Cardiac muscle cell (in vitro differentiated cells and primary cell): ENCODE measurements around the gene AVPR2. TPM values are rescaled to one million over a fixed set of nuclear protein-coding genes. Genes with fewer than 3 reads are reported as not detected.
A peak's percentile ranks its signal among the peaks of the same experiment; 100 is the strongest.

ENCODE experiments used
- DNase-seq, 2 donors: peaks; one replicate each; pipeline versions ENCODE4 v3.0.0 to v3.0.0-alpha.2; 2010 to 2017; ENCODE audit warnings: low read depth in 1 of 2, low spot score in 1 of 2
- H3K27ac ChIP-seq: fragments of 200-600 bp; sonication (generic); 2 replicates; pipeline ENCODE4 v1.5.1; 2016
- H3K27me3 ChIP-seq: fragments of 200-600 bp; sonication (generic); 2 replicates; pipeline ENCODE4 v1.6.0; 2016; ENCODE audit warnings: control low read depth
- H3K36me3 ChIP-seq: fragments of 200-600 bp; sonication (generic); 2 replicates; pipeline ENCODE4 v1.5.1; 2016; ENCODE audit warnings: control low read depth
- H3K4me1 ChIP-seq: fragments of 200-600 bp; sonication (generic); 2 replicates; pipeline ENCODE4 v1.8.1; 2017; ENCODE audit warnings: low read depth, mild to moderate bottlenecking, mixed run types
- H3K4me3 ChIP-seq: fragments of 200-600 bp; sonication (generic); 2 replicates; pipeline ENCODE4 v1.5.1; 2016; ENCODE audit warnings: mild to moderate bottlenecking
- H3K9me3 ChIP-seq: fragments of 200-600 bp; sonication (generic); 2 replicates; pipeline ENCODE4 v1.5.1; 2017; ENCODE audit warnings: low read depth, mild to moderate bottlenecking, control low read depth
- polyA plus RNA-seq: library from polyadenylated mRNA; unstranded; fragments of >200 nt; fragmentation: Nextera tagmentation; extraction: Ambion mirVana; gene quantifications from 2 replicates; pipeline ENCODE4 v1.2.1, GENCODE V29; 2016
- total RNA-seq: library from RNA; depleted of rRNA; stranded (reverse); fragments of >200 nt; gene quantifications from 2 replicates; pipeline ENCODE4 v1.2.3, GENCODE V29; 2016
- TF ChIP-seq, protein P1 (sequence below): IDR thresholded peaks from 2 replicates; pipeline ENCODE4 v1.5.1; 2012; ENCODE audit warnings: low read depth, mild to moderate bottlenecking, low read length

Gene AVPR2
- total and polyA plus RNA-seq, 2 experiments from 2014 or later: 0.11 TPM; not detected in 1

DNA sequence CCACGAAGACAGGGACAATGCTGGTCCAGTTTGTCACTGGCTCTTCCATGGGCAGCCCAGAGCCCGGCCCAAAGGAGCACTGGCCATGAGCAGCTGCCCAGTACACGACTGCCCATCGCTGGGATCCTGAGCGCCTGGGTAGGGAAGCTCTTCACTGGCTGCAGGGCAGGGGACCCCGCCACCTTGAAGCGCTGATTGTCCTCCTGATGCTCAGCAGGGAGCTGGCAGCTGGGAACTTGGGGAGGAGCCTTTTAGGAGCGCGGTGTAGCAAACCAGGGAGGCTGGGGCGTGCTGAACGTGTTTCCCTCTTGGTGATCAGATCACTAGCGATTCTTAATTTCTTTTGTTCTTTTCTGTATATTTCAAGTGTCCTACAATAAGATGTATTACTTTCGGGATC is 20.3 kb upstream of the AVPR2 start:
- Histone ChIP-seq H3K36me3 (no peaks in the 10 kb centered on the region), H3K4me1 (no peaks in the 10 kb centered on the region), H3K9me3 (no peaks in the 10 kb centered on the region), H3K27ac (no peak overlapping the region), H3K4me3 (no peak overlapping the region), H3K27me3 (peaks cover 32% of the 10 kb centered on the region)
- no peak for DNase-seq
- TF ChIP-seq, protein P1, sequence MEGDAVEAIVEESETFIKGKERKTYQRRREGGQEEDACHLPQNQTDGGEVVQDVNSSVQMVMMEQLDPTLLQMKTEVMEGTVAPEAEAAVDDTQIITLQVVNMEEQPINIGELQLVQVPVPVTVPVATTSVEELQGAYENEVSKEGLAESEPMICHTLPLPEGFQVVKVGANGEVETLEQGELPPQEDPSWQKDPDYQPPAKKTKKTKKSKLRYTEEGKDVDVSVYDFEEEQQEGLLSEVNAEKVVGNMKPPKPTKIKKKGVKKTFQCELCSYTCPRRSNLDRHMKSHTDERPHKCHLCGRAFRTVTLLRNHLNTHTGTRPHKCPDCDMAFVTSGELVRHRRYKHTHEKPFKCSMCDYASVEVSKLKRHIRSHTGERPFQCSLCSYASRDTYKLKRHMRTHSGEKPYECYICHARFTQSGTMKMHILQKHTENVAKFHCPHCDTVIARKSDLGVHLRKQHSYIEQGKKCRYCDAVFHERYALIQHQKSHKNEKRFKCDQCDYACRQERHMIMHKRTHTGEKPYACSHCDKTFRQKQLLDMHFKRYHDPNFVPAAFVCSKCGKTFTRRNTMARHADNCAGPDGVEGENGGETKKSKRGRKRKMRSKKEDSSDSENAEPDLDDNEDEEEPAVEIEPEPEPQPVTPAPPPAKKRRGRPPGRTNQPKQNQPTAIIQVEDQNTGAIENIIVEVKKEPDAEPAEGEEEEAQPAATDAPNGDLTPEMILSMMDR: no peak

DNA sequence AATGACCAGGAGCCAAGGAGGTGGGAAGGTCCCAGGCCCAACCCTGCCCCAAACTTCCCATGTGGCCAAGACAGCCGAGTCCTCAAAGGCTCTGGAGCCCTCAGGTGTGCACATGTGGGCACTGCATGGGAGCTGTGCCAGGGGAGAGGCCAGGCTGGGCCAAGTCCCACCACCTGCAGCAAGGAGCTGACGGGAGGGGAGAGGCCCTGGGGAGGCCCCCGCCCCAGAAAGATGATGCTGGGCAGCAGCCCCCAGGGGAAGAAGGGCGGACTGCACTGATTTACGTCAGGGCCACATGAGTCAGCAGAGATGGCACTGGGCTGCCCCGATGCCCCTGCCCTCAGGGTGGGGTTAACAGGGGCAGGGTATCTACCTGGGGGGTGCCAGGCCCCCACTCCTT is 19.9 kb upstream of the AVPR2 start:
- DNase-seq: no peak
- Histone ChIP-seq H3K27me3 (peaks cover 32% of the 10 kb centered on the region), H3K4me1 (no peaks in the 10 kb centered on the region), H3K9me3 (no peaks in the 10 kb centered on the region), H3K27ac (no peak overlapping the region), H3K4me3 (no peak overlapping the region), H3K36me3 (no peaks in the 10 kb centered on the region)
- TF ChIP-seq, protein P1: no peak

DNA sequence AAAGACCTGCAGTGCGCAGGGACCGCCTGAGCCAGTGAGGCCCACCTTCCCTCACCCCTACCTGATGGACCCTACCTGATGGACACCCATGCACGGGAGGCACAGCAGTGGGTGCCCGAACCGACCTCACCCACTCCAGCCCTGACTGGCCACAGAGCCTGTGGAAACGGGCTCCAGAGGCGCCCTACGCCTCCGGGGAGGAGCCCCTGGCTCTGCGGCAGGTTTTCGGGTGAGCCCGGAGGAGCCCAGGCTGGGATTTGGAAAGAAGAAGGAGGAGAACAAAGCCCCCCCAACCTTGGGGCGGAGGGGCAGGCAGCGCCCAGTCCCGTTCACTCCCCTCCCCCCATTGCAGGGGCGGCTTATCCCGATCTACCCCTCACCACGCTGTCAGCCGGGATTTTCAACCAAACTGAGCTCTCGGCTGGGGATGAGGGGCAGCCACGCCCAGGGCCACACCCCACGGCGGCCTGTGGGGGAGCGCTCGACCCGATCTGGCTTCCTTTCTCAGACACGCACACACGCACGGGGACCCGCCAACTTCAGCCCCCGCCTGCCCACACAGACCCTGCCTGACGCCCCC is 19.2 kb upstream of the AVPR2 start:
- Histone ChIP-seq H3K27ac (no peak overlapping the region), H3K4me1 (no peaks in the 10 kb centered on the region), H3K4me3 (no peak overlapping the region), H3K27me3 (peaks cover 32% of the 10 kb centered on the region), H3K9me3 (no peaks in the 10 kb centered on the region), H3K36me3 (no peaks in the 10 kb centered on the region)
- no peak for DNase-seq
- TF ChIP-seq, protein P1: no peak

DNA sequence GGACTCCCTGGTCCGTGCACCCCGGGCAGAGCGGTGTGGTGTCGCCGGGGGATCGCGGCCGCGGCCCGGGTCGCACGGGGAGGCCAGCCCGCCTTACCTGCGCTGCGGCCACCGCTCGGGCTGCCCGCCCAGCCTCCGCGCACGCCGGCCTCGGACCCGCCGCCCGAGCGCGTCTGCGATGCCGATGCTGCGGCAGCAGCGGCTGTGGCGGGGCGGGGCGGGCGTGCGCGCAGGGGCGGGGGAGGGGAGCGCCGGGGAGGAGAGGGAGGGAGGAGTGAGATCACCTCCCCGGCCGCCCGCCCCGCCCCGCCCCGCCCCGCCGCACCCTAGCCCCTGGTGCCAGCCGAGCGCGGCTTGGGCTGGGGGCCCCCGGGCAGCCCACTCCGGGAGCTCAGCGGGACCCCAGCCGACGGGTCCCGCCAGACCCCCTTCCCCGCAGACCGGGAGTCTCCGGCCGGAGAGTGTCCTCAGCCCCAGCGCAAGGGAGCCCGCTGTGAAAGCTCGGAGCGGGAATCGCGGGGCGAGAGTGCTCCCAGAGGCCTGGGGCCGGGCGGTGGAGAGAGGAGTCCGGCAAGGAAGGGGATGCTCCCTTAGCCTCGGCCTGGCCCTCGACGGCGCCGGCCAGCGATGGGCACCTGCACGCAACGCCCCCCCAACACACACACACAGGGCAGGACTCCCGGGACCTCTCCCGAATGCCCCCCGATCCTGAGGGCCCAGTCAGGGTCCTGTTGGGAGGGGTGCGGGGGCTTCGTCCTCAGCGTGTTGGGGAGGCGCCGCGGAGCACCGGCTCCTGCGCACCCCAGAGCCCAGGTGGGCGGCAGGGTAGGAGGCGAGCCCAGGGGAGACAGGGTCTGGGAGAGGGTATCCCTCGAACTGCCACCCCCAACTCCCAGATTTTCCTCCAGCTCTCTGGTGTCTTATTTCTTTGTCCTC is 18.2 kb upstream of the AVPR2 start, which contains the start of gene L1CAM:
Gene L1CAM (minus strand): TSS at position 206 of the 936 bp plus-strand sequence. CDS start 10,337 bp downstream, outside the sequence.
- Histone ChIP-seq H3K4me3 (peak within 1 kb of the TSS; percentile 10), H3K9me3 (no peaks in the 10 kb centered on the region), H3K36me3 (no peaks in the 10 kb centered on the region), H3K4me1 (no peaks in the 10 kb centered on the region), H3K27ac (no peak within 1 kb of the TSS), H3K27me3 (peaks cover 32% of the 10 kb centered on the region)
- TF ChIP-seq, protein P1: no peak
- peak in 1 of 2 donors; percentile 21 for DNase-seq

DNA sequence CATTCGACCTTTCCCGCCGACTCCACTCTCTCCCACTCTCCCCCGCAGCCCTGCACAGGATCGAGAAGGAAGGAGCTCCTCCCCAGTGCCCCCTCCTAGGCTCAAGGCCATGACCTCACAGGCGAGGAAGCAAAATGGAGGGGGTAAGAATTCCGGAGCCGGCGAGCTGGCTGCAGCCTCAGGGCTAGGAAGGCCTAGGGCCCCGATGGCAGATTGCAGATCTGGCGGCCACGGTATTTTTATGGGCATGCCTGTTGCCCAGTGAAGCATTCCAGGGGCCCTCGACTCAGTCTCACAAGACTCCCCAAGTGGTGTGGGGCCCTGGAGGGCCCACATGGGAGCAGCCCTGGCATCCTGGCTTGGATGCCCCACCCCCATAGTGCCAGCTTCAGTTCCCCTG is 17.6 kb upstream of the AVPR2 start:
- Histone ChIP-seq H3K27me3 (peaks cover 32% of the 10 kb centered on the region), H3K27ac (no peak overlapping the region), H3K36me3 (no peaks in the 10 kb centered on the region), H3K9me3 (no peaks in the 10 kb centered on the region), H3K4me3 (no peak overlapping the region), H3K4me1 (no peaks in the 10 kb centered on the region)
- TF ChIP-seq, protein P1: no peak
- no peak for DNase-seq
